Endothelial cell (in vitro differentiated cells): ENCODE results near the gene SRSF4. TPM values are rescaled to one million over a fixed set of nuclear protein-coding genes. Genes with fewer than 3 reads are reported as not detected.

Source experiments
- DNase-seq: peaks from one replicate; pipeline ENCODE4 v3.0.0; 2021; ENCODE audit warnings: low spot score
- H3K27ac Mint-ChIP-seq: one replicate; pipeline ENCODE4 v1.8.0; 2021; ENCODE audit warnings: mixed read lengths, inconsistent platforms; ENCODE audit not compliant: unreplicated experiment
- H3K27me3 Mint-ChIP-seq: one replicate; pipeline ENCODE4 v1.8.0; 2021; ENCODE audit warnings: mild to moderate bottlenecking, moderate library complexity, mixed read lengths, inconsistent platforms; ENCODE audit not compliant: unreplicated experiment
- H3K36me3 Mint-ChIP-seq: one replicate; pipeline ENCODE4 v1.8.0; 2021; ENCODE audit warnings: mild to moderate bottlenecking, low read depth, mixed read lengths, inconsistent platforms; ENCODE audit not compliant: unreplicated experiment
- H3K4me1 Mint-ChIP-seq: one replicate; pipeline ENCODE4 v1.8.0; 2021; ENCODE audit warnings: mild to moderate bottlenecking, mixed read lengths, inconsistent platforms; ENCODE audit not compliant: unreplicated experiment
- H3K4me3 Mint-ChIP-seq: one replicate; pipeline ENCODE4 v1.8.0; 2021; ENCODE audit warnings: mild to moderate bottlenecking, mixed read lengths, inconsistent platforms; ENCODE audit not compliant: unreplicated experiment
- H3K9me3 Mint-ChIP-seq: one replicate; pipeline ENCODE4 v1.8.0; 2021; ENCODE audit warnings: mixed read lengths, inconsistent platforms; ENCODE audit not compliant: unreplicated experiment
- total RNA-seq: library from RNA; stranded (reverse); fragmentation: NEBNext Ultra II Directional; extraction: Animal tissue kit (Norgen Biotek cat#: 25700); gene quantifications from one replicate; pipeline ENCODE4 v1.2.1, GENCODE V29; 2021; ENCODE audit not compliant: unreplicated experiment
- TF ChIP-seq, protein P1 (sequence below): fragments of 200-600 bp; sonication (generic); IDR thresholded peaks from one replicate; pipeline ENCODE4 v1.5.0; 2021; ENCODE audit warnings: antibody characterized with exemption; ENCODE audit not compliant: unreplicated experiment

The SRSF4 gene
- total RNA-seq, 1 donor from 2014 or later = 68.6 TPM

DNA sequence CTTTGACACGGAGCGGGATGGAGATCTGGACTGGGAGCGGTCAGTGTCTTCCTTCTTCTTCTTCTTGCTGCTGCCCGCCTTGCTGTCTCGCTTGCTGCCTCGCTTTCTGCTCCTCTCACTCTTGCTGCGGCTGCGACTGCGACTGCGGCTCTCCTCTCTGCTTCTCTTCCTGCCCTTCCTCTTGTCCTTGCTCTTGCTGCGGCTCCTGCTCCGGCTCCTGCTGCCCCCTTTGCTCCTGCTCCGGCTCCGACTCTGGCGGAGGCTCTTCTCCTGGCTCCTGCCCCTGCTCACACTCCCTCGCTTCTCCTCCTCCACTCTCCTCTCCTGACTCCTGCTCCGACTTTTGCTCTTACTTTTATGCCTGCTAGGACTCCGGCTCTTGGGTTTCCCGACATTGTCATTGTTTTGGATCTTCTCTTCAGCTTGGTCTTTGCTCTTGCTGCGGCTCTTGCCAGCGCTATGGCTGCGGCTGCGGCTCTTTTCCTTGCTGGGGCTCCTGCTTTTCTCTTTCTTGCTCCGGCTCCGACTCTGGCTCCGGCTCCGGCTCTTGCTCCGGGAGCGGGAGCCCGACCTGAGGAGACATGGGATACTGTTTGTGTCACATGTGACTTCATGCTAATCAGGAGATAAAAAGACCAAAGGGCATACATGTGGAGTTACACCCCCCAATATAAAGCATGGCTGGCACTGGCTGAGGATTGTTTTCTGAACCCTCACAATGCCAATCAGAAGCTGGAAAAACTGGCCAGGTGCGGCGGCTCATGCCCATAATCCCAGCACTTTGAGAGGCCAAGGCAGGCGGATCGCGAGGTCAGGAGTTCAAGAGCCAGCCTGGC, 32.8 kb downstream of the SRSF4 start:
- TF ChIP-seq, protein P1, sequence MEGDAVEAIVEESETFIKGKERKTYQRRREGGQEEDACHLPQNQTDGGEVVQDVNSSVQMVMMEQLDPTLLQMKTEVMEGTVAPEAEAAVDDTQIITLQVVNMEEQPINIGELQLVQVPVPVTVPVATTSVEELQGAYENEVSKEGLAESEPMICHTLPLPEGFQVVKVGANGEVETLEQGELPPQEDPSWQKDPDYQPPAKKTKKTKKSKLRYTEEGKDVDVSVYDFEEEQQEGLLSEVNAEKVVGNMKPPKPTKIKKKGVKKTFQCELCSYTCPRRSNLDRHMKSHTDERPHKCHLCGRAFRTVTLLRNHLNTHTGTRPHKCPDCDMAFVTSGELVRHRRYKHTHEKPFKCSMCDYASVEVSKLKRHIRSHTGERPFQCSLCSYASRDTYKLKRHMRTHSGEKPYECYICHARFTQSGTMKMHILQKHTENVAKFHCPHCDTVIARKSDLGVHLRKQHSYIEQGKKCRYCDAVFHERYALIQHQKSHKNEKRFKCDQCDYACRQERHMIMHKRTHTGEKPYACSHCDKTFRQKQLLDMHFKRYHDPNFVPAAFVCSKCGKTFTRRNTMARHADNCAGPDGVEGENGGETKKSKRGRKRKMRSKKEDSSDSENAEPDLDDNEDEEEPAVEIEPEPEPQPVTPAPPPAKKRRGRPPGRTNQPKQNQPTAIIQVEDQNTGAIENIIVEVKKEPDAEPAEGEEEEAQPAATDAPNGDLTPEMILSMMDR = no peak
- H3K27ac Mint-ChIP-seq = no peak overlapping the region
- DNase-seq = no peak
- H3K4me3 Mint-ChIP-seq = peak overlapping the region; percentile 71
- peaks cover 61% of the 10 kb centered on the region for H3K36me3 Mint-ChIP-seq
- H3K9me3 Mint-ChIP-seq = no peaks in the 10 kb centered on the region
- no peaks in the 10 kb centered on the region for H3K4me1 Mint-ChIP-seq
- H3K27me3 Mint-ChIP-seq = peaks cover 5% of the 10 kb centered on the region

DNA sequence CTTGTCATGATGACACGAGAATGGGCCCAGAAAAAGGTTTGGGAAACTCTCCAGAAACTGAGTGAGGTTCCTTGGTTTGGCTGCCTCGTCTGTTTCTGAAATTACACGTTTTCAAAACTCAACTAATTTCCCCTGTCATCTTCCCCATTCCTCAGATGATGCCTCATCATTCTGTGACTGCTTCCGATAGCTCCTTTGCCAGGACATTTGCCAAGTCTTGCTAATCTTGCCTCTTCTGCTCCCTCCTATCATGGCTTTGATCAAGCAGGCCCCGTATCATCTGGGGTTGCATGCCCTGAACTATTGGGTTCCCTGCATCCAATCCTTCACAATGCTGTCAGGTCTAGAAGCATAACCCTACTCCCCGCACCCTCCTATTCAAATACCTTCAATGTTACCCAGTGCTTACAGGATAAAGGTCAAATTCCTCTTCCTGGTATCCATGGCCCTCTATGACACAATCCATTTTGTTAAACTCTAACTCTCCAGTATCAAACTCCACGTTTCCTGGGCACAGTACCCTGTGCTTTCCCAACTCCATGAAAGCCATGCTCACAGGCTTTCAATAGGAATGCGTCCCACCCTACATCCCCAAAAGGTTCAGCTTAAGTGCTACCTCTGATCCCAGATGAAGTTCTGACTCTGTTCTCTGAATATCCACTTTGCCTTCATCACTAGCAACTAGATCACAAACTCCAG, 35.8 kb downstream of the SRSF4 start:
- TF ChIP-seq, protein P1 = no peak
- H3K27ac Mint-ChIP-seq = peak overlapping the region; percentile 65
- H3K4me3 Mint-ChIP-seq = no peak overlapping the region
- peaks cover 6% of the 10 kb centered on the region for H3K27me3 Mint-ChIP-seq
- H3K36me3 Mint-ChIP-seq = peaks cover 50% of the 10 kb centered on the region
- H3K9me3 Mint-ChIP-seq = no peaks in the 10 kb centered on the region
- no peaks in the 10 kb centered on the region for H3K4me1 Mint-ChIP-seq
- DNase-seq = no peak

DNA sequence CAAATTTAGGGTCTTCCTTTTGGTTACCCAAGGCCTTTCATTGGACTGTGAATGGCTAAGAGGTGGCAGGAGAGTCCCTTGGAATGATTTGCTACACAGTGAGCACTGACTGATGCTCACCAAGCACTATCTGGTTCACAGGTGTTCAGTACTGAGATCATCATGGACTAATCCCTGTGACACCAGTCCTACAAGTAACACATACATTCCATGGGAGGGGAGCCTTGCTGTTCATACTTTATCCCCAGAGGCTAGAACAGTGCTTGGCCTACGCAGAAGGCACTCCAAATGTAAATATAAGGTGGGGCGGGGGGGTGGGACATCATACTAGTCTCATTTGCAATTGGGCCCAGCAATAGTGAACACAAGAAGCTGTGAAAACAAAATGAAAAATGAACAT, 37.5 kb downstream of the SRSF4 start:
- Mint-ChIP-seq H3K36me3 (peaks cover 39% of the 10 kb centered on the region), H3K27ac (no peak overlapping the region), H3K4me3 (no peak overlapping the region), H3K4me1 (no peaks in the 10 kb centered on the region), H3K9me3 (no peaks in the 10 kb centered on the region), H3K27me3 (peaks cover 6% of the 10 kb centered on the region)
- DNase-seq = no peak
- TF ChIP-seq, protein P1 = no peak

DNA sequence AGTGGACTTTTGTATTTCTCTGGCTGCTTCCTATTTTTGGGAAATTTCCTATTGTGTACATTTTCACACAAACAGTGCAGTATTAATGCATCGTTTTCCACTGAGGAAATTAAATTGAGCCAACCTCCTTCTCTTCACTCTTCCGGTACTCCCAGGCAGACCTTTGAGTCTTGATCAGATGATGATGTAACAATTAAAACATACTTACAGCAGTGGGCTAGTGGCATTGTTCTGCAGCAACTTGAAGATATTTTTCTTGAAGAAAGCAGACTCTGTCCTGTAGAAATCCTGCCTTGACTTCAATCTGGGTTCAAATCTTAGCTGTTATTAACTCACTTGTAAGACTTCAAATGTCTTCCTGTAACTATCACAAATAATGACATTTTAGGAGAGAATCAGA, 39.0 kb downstream of the SRSF4 start:
- Mint-ChIP-seq H3K36me3 (peaks cover 24% of the 10 kb centered on the region), H3K4me1 (no peaks in the 10 kb centered on the region), H3K9me3 (no peaks in the 10 kb centered on the region), H3K27ac (peak overlapping the region; percentile 2), H3K4me3 (no peak overlapping the region), H3K27me3 (peaks cover 4% of the 10 kb centered on the region)
- DNase-seq = no peak
- TF ChIP-seq, protein P1 = no peak

DNA sequence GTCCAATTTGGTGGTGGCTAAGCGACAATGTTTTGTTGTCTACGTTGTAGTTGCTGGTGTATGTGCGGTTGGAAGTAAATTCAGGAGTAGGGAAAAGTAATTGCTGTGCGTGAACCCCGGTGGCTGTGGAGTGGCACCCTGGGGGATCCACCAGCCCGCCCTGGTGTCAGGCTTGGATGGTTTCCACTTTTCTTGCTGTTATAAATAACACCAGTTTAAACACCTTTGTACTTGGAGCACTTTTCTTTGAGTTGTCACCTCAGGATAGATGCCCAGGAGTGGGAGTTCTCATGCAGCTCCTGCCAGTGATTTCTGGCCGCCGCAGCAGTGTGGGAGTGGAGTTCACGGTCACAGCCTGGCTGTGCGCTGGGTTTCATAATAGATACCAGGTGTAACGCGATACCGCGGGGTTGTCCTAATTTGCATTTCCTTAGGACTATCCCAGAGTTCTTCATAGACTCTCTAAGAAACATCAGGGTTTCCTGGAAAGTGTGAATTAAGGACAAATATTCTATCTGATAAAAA, 45.2 kb downstream of the SRSF4 start:
- H3K27ac Mint-ChIP-seq = no peak overlapping the region
- no peak overlapping the region for H3K4me3 Mint-ChIP-seq
- DNase-seq = no peak
- H3K36me3 Mint-ChIP-seq = no peaks in the 10 kb centered on the region
- H3K9me3 Mint-ChIP-seq = no peaks in the 10 kb centered on the region
- TF ChIP-seq, protein P1 = no peak
- peaks cover 3% of the 10 kb centered on the region for H3K27me3 Mint-ChIP-seq
- H3K4me1 Mint-ChIP-seq = peaks cover 7% of the 10 kb centered on the region
